Liver (tissue), 4 donors: ENCODE results near the gene SERP1. TPM values are rescaled to one million over a fixed set of nuclear protein-coding genes. Genes with fewer than 3 reads are reported as not detected.

ENCODE experiments used
- polyA plus RNA-seq, 2 donors: library from polyadenylated mRNA; stranded (reverse) in 1 of 2; unstranded in 1 of 2; fragments of 200-250 nt in 1 of 2; fragments of >200 nt in 1 of 2; fragmentation: Nextera tagmentation in 1 of 2; extraction: Ambion mirVana in 1 of 2; gene quantifications; one replicate each; pipeline versions ENCODE4 v1.2.1 to v1.2.3, GENCODE V29; 2013 to 2015
- total RNA-seq, 2 donors: library from RNA; depleted of rRNA; stranded (reverse); fragments of >200 nt; gene quantifications; one replicate each; pipeline ENCODE4 v1.2.3, GENCODE V29; 2014
- donor health status: healthy.
- donor health status: healthy.
- donor health status: healthy.

Gene SERP1
- total and polyA plus RNA-seq, 4 donors: 116 to 254 (median 182) TPM

Other genes with a start within 250 kb of the SERP1 start
- gene TSC22D2, start 138.2 kb downstream of the SERP1 start, total RNA-seq: 1 to 10 TPM; 9.5 to 9.6 TPM
- gene TSC22D2, start 138.2 kb downstream of the SERP1 start, polyA plus RNA-seq: 1 to 10 TPM; 4.0 to 6.2 TPM
- gene EIF2A, start 291 bp upstream of the SERP1 start, total RNA-seq: 100 to 1,000 TPM in 1 of 2 donors, 10 to 100 TPM in 1; 65.9 to 104 TPM
- 10 to 100 TPM; 23.6 to 28.5 TPM for gene EIF2A, start 291 bp upstream of the SERP1 start, polyA plus RNA-seq
- gene SELENOT, start 56.8 kb upstream of the SERP1 start, total RNA-seq: 100 to 1,000 TPM in 1 of 2 donors, 10 to 100 TPM in 1; 52.7 to 107 TPM
- gene SELENOT, start 56.8 kb upstream of the SERP1 start, polyA plus RNA-seq: 10 to 100 TPM; 59.2 to 80.8 TPM
- gene ERICH6, start 157.4 kb upstream of the SERP1 start, total RNA-seq: under 1 TPM in 1 of 2 donors, not detected in 1; under 0.01 TPM
- gene ERICH6, start 157.4 kb upstream of the SERP1 start, polyA plus RNA-seq: not detected
- gene SIAH2, start 216.7 kb upstream of the SERP1 start, total RNA-seq: 100 to 1,000 TPM in 1 of 2 donors, 10 to 100 TPM in 1; 18.2 to 104 TPM
- gene SIAH2, start 216.7 kb upstream of the SERP1 start, polyA plus RNA-seq: 10 to 100 TPM; 12.1 to 22.4 TPM